K562 (cell line): Measurements from ENCODE around the gene SAMD8. TPM values are rescaled to one million over a fixed set of nuclear protein-coding genes. Genes with fewer than 3 reads are reported as not detected.
A peak's percentile ranks its signal among the peaks of the same experiment; 100 is the strongest.

ENCODE experiments used
- BHLHE40 ChIP-seq: IDR thresholded peaks from 2 replicates; pipeline ENCODE4 v1.6.1; 2011; ENCODE audit warnings: low read length, improper control_type of control experiment
- EHMT2 ChIP-seq: fragments of 450-650 bp; IDR thresholded peaks from 2 replicates; pipeline ENCODE4 v1.6.1; 2018; ENCODE audit warnings: antibody characterized with exemption
- ETV6 ChIP-seq, 3 experiments: fragments of 150-350 bp in 1 of 3; sonication (generic) in 1 of 3; formaldehyde crosslinking in 1 of 3; IDR thresholded peaks; 2 replicates each; pipeline versions ENCODE4 v1.6.1 to v1.8.0; 2014 to 2022; ENCODE audit warnings: borderline replicate concordance in 2 of 3, low read depth in 2 of 3, antibody characterized with exemption in 1 of 3, low read length in 1 of 3, mild to moderate bottlenecking in 1 of 3, missing genetic modification reagents in 1 of 3
- HMG20B ChIP-seq: fragments of 250-450 bp; sonication (Bioruptor Pico); IDR thresholded peaks from 2 replicates; pipeline ENCODE4 v1.5.0; 2021; ENCODE audit warnings: mild to moderate bottlenecking
- MAFG ChIP-seq: fragments of 450-650 bp; conservative IDR thresholded peaks from 2 replicates; pipeline ENCODE4 v1.6.1; 2016; ENCODE audit warnings: missing genetic modification characterization, missing compliant biosample characterization
- MBD2 ChIP-seq: sonication (generic); IDR thresholded peaks from 2 replicates; pipeline ENCODE4 v1.6.1; 2016; ENCODE audit warnings: low read depth, borderline replicate concordance
- NFATC3 ChIP-seq: fragments of 450-650 bp; IDR thresholded peaks from 2 replicates; pipeline ENCODE4 v1.6.1; 2017; ENCODE audit warnings: mild to moderate bottlenecking
- POLR2AphosphoS5 ChIP-seq: IDR thresholded peaks from 2 replicates; pipeline ENCODE4 v1.6.1; 2011; ENCODE audit warnings: mild to moderate bottlenecking, low read depth, low read length, moderate library complexity; ENCODE audit not compliant: control insufficient read depth, insufficient read depth
- RBM17 ChIP-seq: fragments of 200-400 bp; formaldehyde crosslinking; IDR thresholded peaks from 2 replicates; pipeline ENCODE4 v1.6.1; 2017; ENCODE audit warnings: low read depth, mild to moderate bottlenecking, low read length, borderline replicate concordance
- RNF2 ChIP-seq: sonication (generic); IDR thresholded peaks from 2 replicates; pipeline ENCODE4 v1.6.1; 2016
- ZC3H8 ChIP-seq: fragments of 450-650 bp; IDR thresholded peaks from 2 replicates; pipeline ENCODE4 v1.6.1; 2017
- ZSCAN29 ChIP-seq: fragments of 450-650 bp; IDR thresholded peaks from 2 replicates; pipeline ENCODE4 v1.6.1; 2017
- polyA plus RNA-seq, 8 experiments: library from polyadenylated mRNA; depleted of rRNA in 4 of 8; stranded (reverse) in 5 of 8; unstranded in 3 of 8; fragments of >200 nt; fragmentation: Nextera tagmentation in 2 of 8; fragmentation: Illumina TruSeq in 1 of 8; extraction: Ambion mirVana in 2 of 8; extraction: Trizol in 1 of 8; gene quantifications; 2 replicates each; pipeline versions ENCODE4 v1.2.1 to v1.2.3, GENCODE V29; 2011 to 2014; ENCODE audit warnings: inconsistent platforms in 1 of 8, missing spikeins in 1 of 8
- total RNA-seq, 7 experiments: library from RNA; depleted of rRNA in 6 of 7; stranded (reverse); fragments of >200 nt in 6 of 7; fragmentation: Illumina TruSeq in 2 of 7; extraction: Trizol in 2 of 7; gene quantifications; 2 replicates each; pipeline versions ENCODE4 v1.2.1 to v1.2.3, GENCODE V29; 2011 to 2021; ENCODE audit warnings: low replicate concordance in 1 of 7
- TF ChIP-seq, protein P1 (sequence below): fragments of 250-450 bp; sonication (Bioruptor Pico); IDR thresholded peaks from 2 replicates; pipeline ENCODE4 v1.4.0; 2020
- TF ChIP-seq, protein P2 (sequence below): fragments of 450-650 bp; formaldehyde crosslinking; IDR thresholded peaks from 2 replicates; pipeline ENCODE4 v1.4.0; 2020; ENCODE audit warnings: mild to moderate bottlenecking
- TF ChIP-seq, protein P3 (sequence below): fragments of 450-650 bp; formaldehyde crosslinking; IDR thresholded peaks from 2 replicates; pipeline ENCODE4 v1.4.0; 2020; ENCODE audit warnings: mild to moderate bottlenecking, moderate library complexity
- TF ChIP-seq, protein P4 (sequence below): fragments of 450-650 bp; IDR thresholded peaks from 2 replicates; pipeline ENCODE4 v1.6.1; 2016
- TF ChIP-seq, protein P5 (sequence below): sonication (generic); formaldehyde crosslinking; IDR thresholded peaks from 2 replicates; pipeline ENCODE4 v1.8.0; 2022; ENCODE audit warnings: mild to moderate bottlenecking, low read depth, missing genetic modification reagents

Gene SAMD8
- total and polyA plus RNA-seq, 9 of the 15 experiments (the other 6 are each of a cell fraction or from before 2014, with no cell fraction given): 2.7 to 16.1 (median 6.2) TPM

DNA sequence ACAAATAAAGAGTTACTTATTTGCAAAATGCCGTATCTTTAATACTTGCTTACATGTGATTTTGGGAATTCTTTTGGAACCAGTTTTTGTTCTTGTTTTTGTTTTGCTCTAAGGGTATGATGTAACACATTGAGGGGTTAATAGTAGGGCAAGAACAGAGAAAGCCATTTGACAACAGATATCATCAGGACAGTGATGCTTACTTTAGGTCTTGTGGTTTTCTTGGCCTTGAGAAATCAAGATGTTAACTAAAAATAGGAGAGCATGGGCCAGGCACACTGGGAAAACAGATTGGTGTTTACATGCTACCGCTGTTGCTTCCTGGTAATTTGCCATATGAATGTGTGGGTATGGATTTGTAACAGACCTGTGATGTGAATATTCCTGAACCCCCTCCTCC, 3.7 kb downstream of the SAMD8 start (continued):
- TF ChIP-seq, protein P1, sequence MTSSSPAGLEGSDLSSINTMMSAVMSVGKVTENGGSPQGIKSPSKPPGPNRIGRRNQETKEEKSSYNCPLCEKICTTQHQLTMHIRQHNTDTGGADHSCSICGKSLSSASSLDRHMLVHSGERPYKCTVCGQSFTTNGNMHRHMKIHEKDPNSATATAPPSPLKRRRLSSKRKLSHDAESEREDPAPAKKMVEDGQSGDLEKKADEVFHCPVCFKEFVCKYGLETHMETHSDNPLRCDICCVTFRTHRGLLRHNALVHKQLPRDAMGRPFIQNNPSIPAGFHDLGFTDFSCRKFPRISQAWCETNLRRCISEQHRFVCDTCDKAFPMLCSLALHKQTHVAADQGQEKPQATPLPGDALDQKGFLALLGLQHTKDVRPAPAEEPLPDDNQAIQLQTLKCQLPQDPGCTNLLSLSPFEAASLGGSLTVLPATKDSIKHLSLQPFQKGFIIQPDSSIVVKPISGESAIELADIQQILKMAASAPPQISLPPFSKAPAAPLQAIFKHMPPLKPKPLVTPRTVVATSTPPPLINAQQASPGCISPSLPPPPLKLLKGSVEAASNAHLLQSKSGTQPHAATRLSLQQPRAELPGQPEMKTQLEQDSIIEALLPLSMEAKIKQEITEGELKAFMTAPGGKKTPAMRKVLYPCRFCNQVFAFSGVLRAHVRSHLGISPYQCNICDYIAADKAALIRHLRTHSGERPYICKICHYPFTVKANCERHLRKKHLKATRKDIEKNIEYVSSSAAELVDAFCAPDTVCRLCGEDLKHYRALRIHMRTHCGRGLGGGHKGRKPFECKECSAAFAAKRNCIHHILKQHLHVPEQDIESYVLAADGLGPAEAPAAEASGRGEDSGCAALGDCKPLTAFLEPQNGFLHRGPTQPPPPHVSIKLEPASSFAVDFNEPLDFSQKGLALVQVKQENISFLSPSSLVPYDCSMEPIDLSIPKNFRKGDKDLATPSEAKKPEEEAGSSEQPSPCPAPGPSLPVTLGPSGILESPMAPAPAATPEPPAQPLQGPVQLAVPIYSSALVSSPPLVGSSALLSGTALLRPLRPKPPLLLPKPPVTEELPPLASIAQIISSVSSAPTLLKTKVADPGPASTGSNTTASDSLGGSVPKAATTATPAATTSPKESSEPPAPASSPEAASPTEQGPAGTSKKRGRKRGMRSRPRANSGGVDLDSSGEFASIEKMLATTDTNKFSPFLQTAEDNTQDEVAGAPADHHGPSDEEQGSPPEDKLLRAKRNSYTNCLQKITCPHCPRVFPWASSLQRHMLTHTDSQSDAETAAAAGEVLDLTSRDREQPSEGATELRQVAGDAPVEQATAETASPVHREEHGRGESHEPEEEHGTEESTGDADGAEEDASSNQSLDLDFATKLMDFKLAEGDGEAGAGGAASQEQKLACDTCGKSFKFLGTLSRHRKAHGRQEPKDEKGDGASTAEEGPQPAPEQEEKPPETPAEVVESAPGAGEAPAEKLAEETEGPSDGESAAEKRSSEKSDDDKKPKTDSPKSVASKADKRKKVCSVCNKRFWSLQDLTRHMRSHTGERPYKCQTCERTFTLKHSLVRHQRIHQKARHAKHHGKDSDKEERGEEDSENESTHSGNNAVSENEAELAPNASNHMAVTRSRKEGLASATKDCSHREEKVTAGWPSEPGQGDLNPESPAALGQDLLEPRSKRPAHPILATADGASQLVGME (CRISPR knock-in tag): no peak
- TF ChIP-seq MAFG (tag) (no peak), RBM17 (no peak), NFATC3 (no peak), ZC3H8 (no peak), EHMT2 (no peak), ZSCAN29 (no peak), ETV6 (IDR thresholded peaks at IDR 0.05; ENCODE audit: borderline replicate concordance in 1 of 2, low read depth in 2 of 2, low read length in 1 of 2) (no peak), ETV6 (CRISPR knock-in tag; IDR thresholded peaks at IDR 0.05; ENCODE audit: borderline replicate concordance) (no peak), BHLHE40 (peak; percentile 34), RNF2 (no peak), HMG20B (CRISPR knock-in tag) (no peak), MBD2 (no peak), POLR2AphosphoS5 (no peak)
- TF ChIP-seq, protein P2, sequence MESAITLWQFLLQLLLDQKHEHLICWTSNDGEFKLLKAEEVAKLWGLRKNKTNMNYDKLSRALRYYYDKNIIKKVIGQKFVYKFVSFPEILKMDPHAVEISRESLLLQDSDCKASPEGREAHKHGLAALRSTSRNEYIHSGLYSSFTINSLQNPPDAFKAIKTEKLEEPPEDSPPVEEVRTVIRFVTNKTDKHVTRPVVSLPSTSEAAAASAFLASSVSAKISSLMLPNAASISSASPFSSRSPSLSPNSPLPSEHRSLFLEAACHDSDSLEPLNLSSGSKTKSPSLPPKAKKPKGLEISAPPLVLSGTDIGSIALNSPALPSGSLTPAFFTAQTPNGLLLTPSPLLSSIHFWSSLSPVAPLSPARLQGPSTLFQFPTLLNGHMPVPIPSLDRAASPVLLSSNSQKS: no peak
- TF ChIP-seq, protein P3, sequence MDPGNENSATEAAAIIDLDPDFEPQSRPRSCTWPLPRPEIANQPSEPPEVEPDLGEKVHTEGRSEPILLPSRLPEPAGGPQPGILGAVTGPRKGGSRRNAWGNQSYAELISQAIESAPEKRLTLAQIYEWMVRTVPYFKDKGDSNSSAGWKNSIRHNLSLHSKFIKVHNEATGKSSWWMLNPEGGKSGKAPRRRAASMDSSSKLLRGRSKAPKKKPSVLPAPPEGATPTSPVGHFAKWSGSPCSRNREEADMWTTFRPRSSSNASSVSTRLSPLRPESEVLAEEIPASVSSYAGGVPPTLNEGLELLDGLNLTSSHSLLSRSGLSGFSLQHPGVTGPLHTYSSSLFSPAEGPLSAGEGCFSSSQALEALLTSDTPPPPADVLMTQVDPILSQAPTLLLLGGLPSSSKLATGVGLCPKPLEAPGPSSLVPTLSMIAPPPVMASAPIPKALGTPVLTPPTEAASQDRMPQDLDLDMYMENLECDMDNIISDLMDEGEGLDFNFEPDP (CRISPR knock-in tag): no peak
- TF ChIP-seq, protein P4, sequence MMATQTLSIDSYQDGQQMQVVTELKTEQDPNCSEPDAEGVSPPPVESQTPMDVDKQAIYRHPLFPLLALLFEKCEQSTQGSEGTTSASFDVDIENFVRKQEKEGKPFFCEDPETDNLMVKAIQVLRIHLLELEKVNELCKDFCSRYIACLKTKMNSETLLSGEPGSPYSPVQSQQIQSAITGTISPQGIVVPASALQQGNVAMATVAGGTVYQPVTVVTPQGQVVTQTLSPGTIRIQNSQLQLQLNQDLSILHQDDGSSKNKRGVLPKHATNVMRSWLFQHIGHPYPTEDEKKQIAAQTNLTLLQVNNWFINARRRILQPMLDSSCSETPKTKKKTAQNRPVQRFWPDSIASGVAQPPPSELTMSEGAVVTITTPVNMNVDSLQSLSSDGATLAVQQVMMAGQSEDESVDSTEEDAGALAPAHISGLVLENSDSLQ: peak; percentile 14; the same call in 1 of the 2 replicates
- TF ChIP-seq, protein P5, sequence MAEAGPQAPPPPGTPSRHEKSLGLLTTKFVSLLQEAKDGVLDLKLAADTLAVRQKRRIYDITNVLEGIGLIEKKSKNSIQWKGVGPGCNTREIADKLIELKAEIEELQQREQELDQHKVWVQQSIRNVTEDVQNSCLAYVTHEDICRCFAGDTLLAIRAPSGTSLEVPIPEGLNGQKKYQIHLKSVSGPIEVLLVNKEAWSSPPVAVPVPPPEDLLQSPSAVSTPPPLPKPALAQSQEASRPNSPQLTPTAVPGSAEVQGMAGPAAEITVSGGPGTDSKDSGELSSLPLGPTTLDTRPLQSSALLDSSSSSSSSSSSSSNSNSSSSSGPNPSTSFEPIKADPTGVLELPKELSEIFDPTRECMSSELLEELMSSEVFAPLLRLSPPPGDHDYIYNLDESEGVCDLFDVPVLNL: no peak
